ENCODE measurements around the gene TBC1D3.
"Not testable (repeated sequence)": the region's sequence is repeated elsewhere in the genome, so short reads cannot be mapped to it uniquely, and the experiment has no call there.

TBC1D3 gene

DNA sequence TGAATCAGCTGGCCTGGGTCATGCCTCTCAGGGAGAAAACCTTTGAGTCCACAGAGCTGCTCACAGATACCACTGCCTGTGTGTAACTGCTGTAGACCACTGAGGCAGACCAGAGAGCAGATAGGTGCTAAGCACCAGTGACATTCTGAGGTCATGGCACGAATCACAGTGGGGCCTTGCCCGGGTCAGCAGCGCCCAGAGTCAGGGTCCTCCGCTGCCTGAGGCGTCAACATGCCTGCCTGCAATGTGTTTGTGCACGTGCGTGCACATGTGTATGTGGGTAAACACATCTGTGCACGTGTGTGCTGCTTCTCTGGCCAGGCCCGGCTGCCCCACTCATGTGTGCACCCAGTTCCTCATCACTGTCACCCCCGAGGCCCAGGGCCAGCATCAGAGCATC is at the start of gene TBC1D3:
Gene TBC1D3 (minus strand): TSS at position 101 of the 400 bp plus-strand sequence. CDS start 1,526 bp downstream, outside the sequence.
- DNase-seq, result not testable (repeated sequence)

DNA sequence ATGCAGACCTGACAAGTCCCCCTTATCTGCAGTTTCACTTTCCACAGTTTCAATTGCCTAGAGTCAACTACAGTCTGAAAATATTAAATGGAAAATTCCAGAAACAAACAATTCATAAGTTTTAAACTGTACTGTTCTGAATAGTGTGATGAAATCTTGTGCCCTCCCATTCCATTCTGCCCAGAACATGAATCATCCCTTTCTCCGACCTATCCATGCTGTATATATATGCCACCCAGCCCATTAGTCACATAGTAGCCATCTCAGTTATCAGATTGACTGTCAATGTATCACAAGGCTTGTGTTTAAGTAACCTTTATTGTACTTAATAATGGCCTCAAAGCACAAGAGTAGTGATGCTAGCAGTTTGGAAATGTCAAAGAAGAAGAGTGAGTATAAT is 40.4 kb upstream of the TBC1D3 start:
- DNase-seq, result not testable (repeated sequence)

DNA sequence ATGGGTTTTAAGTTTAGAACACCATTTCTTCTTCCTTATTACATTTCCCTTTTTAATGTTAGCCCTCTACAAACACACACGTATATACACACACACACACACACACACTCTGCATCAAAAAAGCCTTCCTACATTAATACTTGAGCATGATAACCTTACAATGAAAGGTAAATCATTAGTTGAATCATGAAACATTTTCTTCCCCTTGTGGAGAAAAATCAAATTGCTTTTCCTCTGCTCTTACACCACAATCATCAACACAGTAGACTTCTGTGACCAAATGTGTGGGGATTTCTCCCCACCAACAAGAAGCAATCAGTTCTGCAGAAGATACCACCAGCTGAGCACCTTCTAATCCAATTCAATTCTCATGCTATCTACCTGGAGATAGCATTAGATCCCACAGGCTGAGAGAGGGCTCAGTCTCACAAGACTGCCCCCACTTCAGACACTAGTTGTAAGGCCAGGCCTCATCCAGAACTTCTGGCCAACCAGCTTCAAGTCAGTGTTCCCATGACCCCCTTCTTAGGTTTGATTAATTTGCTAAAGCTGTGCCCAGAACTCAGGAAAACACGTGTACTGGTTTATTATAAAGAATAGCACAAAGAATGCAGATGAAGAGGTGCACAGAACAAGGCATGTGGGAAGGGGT is 33.6 kb upstream of the TBC1D3 start:
- not testable (repeated sequence) for DNase-seq

DNA sequence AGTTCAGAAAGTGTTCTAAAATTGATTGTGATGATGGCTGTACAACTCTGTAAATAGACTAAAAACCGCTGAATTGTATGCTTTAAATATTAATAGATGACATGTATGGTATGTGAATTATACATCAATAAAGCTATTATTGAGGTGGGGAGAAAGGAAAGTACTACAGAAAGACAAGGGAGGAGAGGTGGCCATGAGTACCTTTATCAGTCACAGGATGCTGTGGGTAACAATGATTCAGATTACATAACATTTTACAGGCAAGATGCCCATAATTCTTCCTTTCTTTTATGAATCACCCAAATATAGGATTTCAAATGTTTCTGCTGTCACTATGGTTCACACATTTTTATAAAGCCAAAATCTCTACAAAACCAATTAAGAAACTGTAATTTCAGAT is 28.5 kb upstream of the TBC1D3 start:
- DNase-seq, result not testable (repeated sequence)

DNA sequence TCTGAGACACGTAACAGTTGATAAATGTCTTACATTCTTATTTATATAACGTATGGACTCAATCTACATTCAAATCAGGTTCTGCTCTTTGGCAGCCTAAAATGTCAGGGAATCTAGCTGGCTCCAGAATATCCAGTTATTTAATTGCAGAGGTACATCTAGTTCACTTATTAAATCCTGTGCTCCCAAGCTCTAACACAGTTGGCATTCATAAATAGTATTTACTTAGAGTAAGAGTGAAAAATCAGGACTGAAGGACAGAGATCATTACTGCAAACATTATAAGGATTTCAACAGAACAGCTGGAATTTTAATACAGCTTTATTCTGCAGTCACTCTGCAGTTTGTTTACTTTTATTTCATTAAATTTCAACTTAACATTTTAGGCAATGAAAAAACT is 7.9 kb upstream of the TBC1D3 start:
- DNase-seq, result not testable (repeated sequence)

DNA sequence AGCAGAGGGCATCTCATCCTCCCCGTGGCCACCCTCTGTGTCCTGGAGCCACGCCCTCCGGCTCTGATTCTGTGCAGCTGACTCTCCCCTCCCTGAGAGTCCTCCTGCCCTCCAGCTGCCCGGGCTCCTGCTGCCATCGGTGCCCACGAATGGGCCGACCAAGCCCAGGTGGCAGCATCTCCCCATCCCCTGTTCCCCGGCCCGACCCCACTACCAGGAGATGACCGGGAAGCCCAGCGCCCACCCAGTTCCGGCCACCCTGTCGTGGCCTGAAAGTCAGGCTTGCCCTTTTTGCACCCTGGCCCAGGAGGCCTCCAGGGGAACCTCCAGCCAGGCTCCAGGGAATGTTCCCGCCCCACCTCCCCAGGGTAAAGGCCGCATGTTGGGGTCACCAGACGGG is 57.5 kb downstream of the TBC1D3 start:
- not testable (repeated sequence) for DNase-seq

Measured in right forelimb (tissue), 1 donor.